Measurements from ENCODE around the gene TMEM45A.

The TMEM45A gene

DNA sequence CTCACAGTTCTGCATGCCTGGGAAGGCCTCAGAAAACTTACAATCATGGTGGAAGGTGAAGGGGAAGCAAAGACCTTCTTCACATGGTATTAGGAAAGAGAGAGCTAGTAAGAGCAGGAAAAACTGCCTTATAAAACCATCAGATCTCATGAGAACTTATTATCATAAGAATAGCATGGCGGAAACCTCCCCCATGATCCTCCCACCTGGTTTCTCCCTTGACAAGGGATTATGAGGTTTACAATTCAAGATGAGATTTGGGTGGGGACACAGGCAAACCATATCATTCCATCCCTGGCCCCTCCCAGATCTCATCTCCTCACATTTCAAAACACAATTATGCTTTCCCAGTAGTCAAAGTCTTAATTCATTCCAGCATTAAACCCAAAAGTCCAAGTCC is 34.6 kb upstream of the TMEM45A start:
- TF ChIP-seq, protein P1, sequence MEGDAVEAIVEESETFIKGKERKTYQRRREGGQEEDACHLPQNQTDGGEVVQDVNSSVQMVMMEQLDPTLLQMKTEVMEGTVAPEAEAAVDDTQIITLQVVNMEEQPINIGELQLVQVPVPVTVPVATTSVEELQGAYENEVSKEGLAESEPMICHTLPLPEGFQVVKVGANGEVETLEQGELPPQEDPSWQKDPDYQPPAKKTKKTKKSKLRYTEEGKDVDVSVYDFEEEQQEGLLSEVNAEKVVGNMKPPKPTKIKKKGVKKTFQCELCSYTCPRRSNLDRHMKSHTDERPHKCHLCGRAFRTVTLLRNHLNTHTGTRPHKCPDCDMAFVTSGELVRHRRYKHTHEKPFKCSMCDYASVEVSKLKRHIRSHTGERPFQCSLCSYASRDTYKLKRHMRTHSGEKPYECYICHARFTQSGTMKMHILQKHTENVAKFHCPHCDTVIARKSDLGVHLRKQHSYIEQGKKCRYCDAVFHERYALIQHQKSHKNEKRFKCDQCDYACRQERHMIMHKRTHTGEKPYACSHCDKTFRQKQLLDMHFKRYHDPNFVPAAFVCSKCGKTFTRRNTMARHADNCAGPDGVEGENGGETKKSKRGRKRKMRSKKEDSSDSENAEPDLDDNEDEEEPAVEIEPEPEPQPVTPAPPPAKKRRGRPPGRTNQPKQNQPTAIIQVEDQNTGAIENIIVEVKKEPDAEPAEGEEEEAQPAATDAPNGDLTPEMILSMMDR (IDR thresholded peaks at IDR 0.05): no peak

GRCh38 chr3:100458814-100459213 is 33.6 kb upstream of the TMEM45A start:
- TF ChIP-seq, protein P1 (IDR thresholded peaks at IDR 0.05): no peak

GRCh38 chr3:100463002-100463401 is 29.4 kb upstream of the TMEM45A start:
- TF ChIP-seq, protein P1 (IDR thresholded peaks at IDR 0.05): peak; percentile 75

DNA sequence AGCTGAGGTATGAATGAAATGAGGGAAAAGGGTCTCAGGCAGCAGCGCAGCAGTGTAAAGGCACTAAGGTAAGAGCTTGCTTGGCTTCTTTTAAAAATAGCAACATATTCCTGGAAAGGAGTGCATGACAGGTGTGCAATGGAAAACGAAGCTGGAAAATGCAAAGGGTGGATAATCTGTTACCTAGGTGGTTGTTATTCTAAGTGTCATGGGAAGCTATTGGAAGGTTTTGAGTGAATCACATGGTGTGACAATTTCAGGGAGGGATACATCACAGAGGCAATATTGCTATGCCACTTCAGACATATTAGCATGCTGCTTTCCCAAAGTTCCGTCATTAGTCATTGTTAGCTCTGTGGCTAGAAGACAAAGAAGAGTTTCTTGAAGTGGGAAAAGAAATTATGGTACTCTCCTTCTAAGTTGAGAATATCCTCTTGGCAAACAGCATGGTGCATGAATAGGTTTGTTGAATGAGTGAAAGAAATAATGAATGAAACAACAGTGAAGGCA is 28.7 kb upstream of the TMEM45A start:
- TF ChIP-seq, protein P1 (IDR thresholded peaks at IDR 0.05): no peak

DNA sequence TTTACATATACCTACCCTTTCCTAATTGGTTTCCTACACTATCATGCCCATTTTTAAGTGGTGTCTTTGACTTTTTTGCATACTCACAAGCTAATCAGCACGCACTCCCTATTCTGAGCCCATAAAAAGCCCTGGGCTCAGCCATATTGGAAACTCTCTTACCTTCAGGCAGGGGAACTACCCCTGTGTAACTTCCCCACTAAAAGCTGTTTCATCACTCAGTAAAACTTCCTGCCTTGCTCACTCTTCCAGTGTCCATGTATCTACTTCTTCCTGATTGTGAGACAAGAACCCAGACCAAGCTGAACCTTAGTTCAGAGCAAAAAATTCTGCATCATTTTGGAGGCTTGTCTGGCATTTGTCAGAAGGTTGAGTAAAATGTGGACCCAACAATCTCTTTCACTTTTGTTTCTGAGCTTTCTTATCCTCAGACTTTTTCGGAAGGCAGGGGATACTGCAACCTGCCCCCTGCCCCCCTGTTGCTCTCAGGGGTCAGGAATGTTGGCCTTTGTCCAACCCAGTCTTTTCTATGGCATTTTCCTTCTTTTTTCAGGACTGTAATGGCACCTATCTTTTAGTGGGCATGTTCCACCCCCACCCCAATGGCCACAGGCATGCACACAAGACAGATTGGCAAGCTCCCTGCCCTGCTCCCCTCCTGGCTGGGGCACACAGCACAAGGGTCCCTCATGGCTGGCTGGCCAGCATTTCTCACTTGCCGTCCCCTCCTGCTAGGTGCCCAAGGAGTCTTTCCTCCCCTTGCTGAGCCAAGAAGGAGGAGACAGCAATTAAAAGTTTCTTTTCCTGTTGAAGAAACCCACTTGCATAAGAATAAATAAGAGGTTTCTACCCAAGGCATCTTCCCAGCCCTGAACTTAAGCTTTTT is 26.3 kb upstream of the TMEM45A start:
- TF ChIP-seq, protein P1 (IDR thresholded peaks at IDR 0.05): no peak

DNA sequence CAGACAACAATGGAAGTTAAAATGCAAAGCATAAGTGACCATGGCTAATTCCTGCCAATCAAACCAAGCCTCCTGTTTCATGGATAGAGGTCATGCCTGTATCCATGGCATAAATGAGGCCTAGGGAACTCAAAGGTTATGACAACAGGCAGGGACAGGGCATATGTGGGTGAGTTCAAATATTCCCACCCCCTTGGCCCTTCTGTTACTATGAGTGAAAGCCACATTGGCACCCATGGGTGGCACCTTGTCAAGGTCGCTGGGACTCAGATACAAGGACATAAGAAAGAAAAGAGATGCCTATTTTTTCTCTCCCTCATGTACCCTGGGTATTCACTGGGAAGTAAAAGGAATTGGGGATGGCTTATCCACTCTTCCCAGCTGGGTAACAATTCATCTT is 25.3 kb upstream of the TMEM45A start:
- TF ChIP-seq, protein P1 (IDR thresholded peaks at IDR 0.05): no peak

DNA sequence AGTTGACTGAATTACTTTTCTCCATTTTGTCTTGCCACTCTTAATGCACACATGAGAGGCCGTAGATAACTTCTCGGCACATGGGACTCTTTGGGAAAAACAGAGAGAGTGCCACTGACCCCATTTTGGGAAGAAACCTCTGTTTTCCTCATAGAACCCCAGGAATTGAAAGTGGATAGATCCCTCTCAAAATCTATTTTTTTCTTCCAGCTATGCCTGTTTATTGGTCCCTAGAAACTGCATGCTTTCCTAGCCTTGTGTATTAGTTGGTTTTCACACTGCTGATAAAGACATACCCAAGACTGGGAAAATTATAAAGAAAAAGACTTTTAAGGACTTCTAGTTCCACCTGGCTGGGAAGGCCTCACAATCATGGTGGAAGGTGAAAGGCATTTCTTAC is 23.7 kb upstream of the TMEM45A start:
- TF ChIP-seq, protein P1 (IDR thresholded peaks at IDR 0.05): no peak

Measured in LNCAP (cell line).